NCI-H187 treated with DMSO at 0.1 percent for 48 hours (cell line): Measurements from ENCODE around the gene LSMEM2.
"Not testable (repeated sequence)": the region's sequence is repeated elsewhere in the genome, so short reads cannot be mapped to it uniquely, and the experiment has no call there.

Experiments used
- DNase-seq: peaks from one replicate; lab custom pipeline; 2025; lab: John Stamatoyannopoulos, UW

The LSMEM2 gene

DNA sequence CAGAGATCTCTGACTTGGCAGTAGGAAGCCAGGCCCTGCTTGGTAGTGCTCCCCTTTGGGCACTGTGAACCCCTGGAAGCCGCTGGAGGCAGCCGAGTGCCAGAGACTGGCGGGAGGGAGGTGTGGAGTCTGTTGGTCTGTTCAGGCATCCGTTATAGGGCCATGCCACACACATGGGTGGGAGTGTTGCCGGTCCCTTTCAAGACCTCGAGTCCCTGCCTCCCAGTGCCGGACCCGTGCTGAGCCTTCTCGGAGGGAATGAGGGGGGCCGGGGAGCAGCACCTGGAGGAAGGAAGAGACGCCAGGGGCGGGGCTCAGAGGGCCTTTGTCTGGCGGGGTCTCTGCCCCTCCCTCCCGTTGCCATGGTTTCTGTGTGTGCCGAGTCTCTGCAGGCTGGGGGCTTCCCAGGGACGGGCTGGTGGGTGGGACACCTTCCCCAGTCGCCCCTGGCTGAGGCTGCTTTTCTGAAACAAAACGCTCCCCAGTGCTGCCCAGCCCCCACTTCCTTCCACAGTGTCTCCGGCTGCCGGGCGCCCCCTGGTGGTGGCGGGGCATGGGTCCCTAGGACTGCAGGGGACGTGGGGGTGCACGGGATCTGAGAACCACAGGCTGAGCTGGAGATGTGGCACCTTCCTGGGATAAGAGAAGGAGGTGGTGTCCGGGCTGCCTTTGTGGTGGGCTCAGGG, 32.9 kb upstream of the LSMEM2 start:
- no peak for DNase-seq

GRCh38 chr3:50246517-50246954, 32.4 kb upstream of the LSMEM2 start:
- DNase-seq: no peak

DNA sequence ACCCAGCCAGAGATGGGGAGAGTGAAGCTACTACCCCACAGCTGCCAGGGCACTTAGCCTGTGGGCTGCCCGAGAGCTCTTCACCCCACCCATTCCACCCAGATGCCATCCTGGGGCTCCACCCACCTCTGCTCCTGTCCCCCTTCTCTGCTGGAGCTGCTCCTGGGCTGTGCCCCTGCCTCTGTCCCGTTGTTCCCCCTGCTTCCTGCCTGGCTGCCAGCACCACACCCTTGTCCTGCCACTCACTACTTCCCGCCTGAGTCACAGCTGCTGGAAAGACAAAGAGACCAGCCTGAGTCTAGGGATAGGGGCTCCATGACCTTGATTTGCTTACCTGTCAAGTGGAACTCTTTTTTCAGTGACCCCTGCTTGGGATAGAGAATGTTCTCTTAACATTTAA, 30.5 kb upstream of the LSMEM2 start:
- DNase-seq: no peak

DNA sequence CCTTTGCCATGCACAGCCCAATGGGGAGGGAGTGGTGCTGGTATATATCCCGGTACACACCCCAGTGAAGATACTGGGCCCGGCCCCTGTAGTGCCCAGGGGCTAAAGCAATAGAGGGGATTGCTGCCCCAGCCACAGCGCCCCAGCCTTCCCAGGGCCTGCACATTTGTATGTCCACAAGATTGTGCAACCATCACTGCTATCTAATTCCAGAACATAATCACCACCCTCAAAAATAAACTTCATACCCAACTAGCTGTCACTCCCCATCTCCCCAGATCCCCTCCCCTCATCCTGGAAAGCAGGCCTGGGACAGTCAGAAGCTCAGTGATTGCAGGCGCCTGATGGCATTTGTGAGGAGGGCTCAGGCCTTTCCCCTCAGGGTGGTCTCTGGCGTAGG, 29.4 kb upstream of the LSMEM2 start:
- no peak for DNase-seq

GRCh38 chr3:50250514-50250913, 28.4 kb upstream of the LSMEM2 start:
- DNase-seq: no peak

DNA sequence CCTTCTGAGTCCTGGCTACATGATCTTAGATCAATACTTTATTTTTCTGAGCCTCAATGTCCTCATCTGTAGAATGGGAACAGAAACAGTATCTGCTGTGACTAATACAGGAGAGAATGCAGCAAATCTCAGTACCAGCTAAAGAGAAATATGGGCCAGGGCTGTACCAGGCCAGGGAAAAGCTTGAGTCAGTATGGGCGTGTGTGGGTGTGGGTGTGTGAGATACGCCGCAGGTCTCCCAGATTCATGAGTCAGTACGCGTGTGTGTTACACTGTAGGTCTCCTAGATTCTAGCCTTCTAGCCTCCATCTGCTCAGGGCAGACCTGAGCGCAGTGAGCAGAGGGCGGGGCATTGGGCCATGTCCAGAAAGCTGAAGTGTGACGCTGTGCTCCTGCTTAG, 27.7 kb upstream of the LSMEM2 start:
- DNase-seq: no peak

DNA sequence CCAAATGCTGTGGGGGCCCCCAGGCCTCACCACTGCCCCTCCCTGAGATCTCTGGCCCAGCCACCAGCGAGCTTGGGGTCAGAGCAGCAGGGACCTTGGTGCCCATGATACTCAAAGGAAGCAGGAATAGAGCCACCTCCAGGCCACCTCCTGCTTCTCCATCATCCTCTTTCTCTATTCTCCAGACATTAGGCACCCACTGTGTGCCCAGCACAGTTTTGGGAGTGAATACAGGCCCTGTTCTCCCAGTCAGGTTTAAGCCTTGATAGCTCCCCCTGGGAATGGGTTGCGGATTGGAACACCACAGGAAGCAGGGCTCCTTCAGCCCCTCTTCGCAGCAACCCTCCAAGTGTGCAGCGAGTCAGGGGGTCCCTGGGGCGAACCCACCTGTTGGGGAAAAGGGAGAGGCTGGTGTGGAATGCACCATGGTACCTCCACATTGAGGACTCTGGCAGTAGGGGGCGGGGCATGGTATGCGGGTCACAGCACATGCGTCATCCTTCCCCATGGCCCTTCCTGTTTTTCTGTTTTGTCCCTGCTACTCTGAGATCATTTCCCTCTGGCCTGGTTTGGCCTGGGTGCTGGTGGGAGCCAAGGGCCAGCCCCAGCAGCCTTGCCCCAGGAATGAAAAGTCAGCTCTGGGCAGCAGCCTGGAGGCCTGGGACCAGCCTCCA, 24.2 kb upstream of the LSMEM2 start:
- no peak for DNase-seq

- DNase-seq: no peak
Measured at GRCh38 chr3:50255251-50255615, 23.7 kb upstream of the LSMEM2 start.

DNA sequence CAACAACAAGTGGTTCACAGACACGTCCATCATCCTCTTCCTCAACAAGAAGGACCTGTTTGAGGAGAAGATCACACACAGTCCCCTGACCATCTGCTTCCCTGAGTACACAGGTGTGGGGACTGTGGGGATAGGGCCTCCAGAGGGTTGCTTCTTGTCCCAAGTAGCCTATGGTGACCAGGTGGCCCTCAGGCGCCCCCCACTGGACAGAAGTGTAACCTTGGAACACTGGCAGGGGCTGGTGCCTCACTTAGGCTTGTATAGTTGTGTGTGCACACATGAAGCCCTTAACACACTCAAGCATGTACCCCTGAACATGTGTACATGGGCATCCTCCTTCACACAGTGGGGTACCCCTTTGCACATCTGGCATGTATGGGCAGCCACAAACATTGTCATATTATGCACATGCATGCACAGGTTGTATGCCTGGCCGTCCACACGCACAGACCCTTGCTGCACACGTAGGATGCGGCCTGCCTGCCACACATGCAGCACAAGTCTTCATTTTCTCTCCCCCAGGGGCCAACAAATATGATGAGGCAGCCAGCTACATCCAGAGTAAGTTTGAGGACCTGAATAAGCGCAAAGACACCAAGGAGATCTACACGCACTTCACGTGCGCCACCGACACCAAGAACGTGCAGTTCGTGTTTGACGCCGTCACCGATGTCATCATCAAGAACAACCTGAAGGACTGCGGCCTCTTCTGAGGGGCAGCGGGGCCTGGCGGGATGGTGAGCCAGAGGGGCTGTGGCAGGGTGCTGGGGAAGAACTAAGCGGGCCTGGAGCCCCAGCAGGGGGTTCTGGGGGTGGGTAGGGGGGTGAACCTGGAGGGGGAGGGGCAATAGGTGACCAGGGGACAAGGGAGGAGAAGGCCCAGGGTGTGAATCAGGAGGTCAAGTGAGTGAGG, 21.7 kb upstream of the LSMEM2 start:
- no peak for DNase-seq

DNA sequence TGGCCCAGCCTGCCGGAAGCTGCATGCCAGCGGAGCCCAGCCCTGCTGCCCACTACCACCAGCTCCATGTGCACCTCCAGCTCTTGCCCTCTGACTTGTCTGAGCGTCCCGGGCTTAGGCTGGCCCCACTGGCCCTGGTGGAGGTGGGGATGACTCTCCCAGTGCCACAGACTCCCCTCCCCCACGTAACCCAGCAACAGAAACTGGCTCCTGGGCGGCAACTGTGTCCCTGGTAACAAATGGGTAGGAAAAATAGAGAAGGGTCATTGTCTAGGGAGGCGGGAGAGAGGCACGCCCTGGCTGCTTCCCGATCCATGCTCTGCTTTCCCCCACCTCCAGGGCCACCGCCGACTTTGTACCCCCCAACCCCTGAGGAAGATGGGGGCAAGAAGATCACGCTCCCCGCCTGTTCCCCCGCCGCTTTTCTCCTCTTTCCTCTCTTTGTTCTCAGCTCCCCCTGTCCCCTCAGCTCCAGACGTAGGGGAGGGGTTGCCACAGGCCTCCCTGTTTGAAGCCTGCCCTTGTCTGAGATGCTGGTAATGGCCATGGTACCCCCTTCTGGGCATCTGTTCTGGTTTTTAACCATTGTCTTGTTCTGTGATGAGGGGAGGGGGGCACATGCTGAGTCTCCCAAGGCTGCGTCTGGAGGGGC, 20.7 kb upstream of the LSMEM2 start:
- no peak for DNase-seq

DNA sequence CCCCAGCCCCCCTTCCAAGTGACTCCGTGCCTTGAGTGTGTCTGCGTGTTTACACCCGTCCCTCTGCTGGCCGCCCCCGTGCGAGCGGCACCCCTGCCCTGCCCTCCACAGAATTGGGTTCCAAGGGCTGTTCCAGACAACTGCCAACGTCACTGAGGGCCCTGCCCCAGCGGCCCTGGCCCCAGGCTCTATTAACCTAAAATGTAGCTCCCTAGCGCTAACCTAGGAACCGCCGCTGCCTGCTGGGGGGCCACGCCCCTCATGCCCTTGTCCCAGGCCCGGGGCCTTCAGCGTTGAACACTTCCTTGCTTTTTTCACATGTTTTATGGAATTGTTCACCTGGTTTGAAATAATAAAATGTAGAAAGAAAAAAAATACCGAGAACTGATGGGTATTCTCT, 19.9 kb upstream of the LSMEM2 start:
- DNase-seq: no peak

DNA sequence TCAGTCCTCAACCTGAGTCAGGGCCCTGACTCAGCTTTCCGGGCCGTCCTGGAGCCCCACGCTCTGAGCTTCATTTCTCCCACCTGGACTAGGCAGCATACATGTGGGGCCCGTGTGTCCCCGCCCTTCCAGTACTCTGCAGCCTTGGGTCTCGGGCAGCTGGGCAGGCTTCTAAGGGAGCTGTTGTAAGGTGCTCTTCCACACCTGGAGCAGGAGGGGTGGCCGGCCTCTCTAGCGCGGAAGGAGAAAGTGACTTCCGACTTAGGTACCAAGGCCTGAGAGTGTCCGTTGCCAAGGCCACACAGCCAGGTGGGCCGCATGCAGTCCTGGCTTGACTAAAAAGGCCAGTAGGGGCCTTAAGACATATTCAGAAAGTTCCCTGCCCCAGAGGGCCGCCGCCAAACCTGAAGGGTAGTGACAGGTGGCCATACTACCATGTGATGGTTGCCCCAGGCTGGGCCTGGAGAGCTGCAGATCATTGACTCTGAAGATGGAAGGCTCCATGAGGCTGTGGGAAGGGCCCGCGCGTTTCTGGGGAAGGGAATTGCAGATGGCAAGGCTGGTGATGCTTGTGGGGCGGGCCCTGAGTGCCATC, 19.4 kb upstream of the LSMEM2 start:
- DNase-seq: no peak

DNA sequence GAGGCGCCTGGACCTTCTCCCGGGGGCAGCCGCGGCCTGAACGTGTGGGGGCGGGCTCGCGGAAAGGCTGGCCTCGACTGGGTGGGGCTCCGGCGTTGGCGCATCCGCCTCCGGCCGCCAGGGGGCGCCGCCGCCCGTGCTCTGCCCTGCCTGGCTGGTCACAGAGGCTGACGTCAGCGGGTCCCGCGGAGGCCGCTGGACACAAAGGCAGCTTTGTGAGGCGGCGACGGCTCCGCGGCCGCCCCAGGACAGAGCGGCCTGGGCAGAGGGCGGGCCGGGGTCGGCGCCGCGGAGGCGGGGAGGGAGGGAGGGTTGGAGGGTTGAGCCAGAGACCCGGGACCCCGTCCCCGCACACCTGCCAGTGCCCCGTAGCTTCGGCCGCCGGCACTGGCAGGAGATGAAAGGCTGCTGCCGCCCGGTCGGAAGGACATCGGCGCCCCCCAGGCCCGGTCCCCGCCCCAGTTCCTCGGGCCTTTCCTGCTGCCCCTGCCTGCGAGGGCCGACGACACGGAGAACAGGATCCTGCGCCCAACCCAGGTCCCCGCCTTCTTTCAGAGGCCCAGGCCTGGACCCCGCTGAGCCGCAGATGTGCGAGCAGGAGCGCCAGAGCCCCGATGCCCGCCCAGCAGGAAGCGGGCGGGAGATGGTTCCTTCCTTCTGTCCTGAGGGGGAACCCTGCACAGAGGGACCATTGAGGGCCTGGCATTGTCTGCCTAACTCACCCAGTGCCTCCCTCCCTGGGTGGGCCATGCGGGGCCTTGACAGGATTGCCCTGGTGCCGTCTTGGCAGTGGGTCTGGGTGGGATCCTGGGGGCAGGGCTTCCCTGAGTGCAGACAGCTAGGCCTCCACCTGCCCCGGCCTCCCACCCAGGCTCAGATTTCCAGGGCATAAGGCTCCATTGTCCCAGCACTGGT, 18.6 kb upstream of the LSMEM2 start:
- DNase-seq: no peak

DNA sequence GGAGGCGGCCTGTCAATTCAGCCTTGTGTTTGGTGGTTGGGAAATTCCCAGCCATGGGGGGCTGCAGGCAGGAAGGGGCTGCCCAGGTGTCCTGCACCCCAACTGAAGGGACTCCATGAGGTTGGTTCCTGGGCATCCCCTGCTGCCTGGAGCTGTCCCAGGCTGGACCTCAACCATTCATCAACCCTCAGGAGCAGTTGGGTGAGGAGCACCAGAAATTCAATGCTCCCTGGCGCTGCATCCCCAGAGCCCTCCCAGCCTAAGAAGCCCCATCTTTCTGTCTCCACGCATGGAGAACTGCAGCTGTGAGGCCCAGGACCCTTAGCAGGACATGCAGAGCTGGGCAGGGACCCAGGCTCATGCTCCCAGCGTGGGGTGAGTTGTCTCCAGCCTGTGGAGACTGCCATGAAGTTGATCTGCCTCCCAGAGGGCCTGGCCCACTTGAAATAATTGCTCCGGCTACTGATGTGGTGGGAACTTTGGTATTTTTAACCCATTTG, 17.9 kb upstream of the LSMEM2 start:
- no peak for DNase-seq

GRCh38 chr3:50261505-50261904, 17.4 kb upstream of the LSMEM2 start:
- DNase-seq: no peak

DNA sequence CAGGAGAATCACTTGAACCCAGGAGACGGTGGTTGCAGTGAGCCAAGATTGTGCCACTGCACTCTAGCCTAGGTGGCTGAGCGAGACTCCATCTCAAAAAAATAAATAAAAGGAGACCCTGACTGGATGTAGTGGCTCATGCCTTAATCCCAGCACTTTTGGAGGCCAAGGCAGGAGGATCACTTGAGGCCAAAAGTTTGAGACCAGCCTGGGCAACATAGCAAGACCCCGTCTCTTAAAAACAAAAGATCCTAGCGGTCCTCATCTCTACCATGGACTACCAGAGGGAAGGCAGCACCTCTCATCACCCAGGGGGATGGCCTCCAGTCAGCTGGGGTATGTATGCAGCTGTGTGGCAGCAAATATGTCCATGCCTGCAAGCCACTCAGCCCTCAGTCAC, 16.7 kb upstream of the LSMEM2 start:
- not testable (repeated sequence) for DNase-seq

GRCh38 chr3:50262778-50263177, 16.1 kb upstream of the LSMEM2 start:
- DNase-seq: no peak

DNA sequence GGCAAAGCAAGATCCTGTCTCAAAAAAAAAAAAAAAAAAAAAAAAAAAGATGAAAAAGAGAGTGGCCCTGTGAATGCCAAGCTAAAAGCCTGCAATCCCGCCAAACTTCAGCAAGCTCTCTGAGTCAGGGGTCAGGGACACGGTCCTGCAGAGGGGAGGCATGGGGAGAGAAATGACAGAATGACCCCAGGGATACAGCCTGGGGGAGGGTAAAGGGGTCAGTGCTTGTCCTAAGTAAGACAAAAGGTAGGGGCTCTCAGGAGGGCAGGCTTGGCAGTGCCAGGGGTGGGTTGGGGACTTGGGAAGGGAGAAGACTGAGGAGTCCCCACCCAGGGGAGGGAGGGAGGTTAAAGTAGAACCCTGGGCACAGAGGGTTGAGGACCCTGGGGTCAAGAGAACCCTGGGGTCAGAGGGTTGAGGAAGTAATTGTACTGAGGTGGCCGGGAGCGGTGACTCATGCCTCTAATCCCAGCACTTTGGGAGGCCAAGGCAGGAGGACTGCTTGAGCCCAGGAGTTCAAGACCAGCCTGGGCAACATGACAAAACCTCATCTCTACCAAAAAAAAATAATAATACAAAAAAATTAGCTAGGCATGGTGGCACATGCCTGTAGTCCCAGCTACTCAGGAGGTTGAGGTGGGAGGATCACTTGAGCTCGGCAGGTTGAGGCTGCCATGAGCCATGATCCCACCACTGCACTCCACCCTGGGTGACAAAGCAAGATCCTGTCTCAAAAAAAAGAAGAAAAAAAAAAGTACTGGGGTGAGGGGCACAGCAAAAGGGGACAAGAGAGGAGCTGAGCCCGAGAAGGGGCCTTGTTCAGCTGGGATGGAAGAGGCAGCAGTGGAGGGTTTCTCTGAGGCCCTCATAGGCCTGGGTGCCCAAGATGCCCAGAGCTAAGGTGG, 15.2 kb upstream of the LSMEM2 start:
- no peak for DNase-seq

GRCh38 chr3:50264383-50264963, 14.4 kb upstream of the LSMEM2 start:
- DNase-seq: no peak
